ENCODE results near the gene GUCA2A.

Gene GUCA2A

DNA sequence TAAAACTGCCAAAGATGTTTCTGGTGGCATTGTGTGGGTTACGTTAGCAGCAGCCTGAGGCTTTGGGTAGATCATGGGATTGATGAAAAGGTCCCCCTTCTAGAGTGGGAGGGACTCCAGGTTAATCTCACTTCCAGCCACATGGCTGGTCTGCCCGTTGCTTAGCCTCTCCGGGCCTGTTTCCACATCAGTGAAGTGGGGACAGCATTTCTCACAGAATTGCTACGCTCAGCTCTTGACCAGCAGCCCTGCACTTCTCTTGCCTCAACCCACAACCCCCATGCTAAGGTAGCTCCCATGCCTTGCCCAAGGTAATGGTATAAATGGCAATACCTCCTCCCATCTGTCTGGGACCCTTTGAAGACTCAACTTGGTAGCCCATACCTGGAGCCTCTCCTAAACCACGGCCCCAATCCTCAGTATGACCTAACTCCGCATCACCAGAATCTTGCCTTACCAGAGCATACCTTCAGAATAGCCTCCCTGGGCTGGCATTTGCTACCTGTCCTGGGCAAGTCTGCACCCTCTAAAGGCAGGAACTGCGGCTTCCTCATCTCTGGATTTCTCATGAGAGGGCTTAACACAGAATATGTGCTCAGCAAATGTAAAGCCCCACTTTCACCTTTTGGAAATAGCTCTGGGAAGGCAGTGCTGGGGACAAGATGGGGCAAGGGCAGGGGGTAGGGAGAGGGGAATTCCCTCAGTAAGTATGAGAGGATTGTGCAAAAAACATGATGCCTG lies 10.9 kb upstream of the GUCA2A start:
- H3K4me3 ChIP-seq (ENCODE audit: low read length): no peak overlapping the region
- no peak overlapping the region for H3K9ac ChIP-seq (ENCODE audit: low read depth, low read length)
- H3K4me1 ChIP-seq (ENCODE audit: insufficient read depth, low read length): 0 out of 2 replicates have a peak, but pooled peaks cover 2% of the 10 kb centered on the region
- no peak overlapping the region for H3K27ac ChIP-seq (ENCODE audit: low read length)
- no peaks in the 10 kb centered on the region for H3K9me3 ChIP-seq (ENCODE audit: insufficient read depth, low read depth, low read length)
- H3K27me3 ChIP-seq (ENCODE audit: insufficient read depth, low read length): no peaks in the 10 kb centered on the region
- H3K36me3 ChIP-seq (ENCODE audit: insufficient read depth, low read depth, low read length): peaks cover 20% of the 10 kb centered on the region

GRCh38 chr1:42173961-42174735 lies 9.6 kb upstream of the GUCA2A start:
- Histone ChIP-seq H3K36me3 (ENCODE audit: insufficient read depth, low read depth, low read length) (peaks cover 7% of the 10 kb centered on the region; the same call in 1 of the 2 replicates), H3K4me3 (ENCODE audit: low read length) (no peak overlapping the region), H3K4me1 (ENCODE audit: insufficient read depth, low read length) (0 out of 2 replicates have a peak, but pooled peaks cover 2% of the 10 kb centered on the region), H3K9me3 (ENCODE audit: insufficient read depth, low read depth, low read length) (no peaks in the 10 kb centered on the region), H3K9ac (ENCODE audit: low read depth, low read length) (no peak overlapping the region), H3K27me3 (ENCODE audit: insufficient read depth, low read length) (no peaks in the 10 kb centered on the region), H3K27ac (ENCODE audit: low read length) (no peak overlapping the region)

DNA sequence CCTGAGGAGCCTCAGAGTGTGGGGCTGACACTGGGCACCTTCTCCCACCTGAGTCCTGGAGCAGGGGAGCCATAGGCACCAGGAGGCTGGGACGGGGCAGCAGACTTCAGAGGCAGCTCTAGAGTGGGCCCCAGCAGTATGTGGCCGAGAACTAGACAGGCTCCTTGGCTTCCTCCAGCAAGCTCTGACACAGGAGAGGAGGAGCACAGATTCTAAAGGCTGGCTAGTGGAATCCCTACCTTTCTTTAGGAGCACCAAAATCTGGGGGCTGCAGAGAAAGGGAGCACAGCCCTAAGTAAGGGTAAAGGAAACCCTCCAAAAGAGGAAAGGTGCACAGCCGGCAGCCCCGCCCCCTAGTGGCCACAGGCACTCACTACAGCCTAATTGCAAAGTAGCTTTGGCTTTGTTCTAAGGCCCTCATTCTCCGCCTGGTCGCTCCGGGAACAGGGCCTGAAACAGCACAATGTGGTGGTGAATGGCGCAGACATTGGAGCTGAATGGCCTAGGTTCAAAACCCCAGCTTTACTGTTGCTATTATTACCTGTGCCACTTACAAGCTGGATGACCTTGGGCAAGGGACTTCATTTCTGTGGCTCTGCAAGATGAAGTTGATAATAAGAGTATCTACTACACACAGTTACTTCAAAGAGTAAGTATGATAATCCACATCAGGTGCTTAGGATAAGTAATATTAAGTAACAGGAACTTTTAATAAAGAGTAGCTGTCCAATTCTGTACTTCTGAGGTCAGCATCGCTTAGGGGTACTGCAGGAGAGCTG lies 8.8 kb upstream of the GUCA2A start:
- H3K4me1 ChIP-seq (ENCODE audit: insufficient read depth, low read length): 0 out of 2 replicates have a peak, but pooled peaks cover 2% of the 10 kb centered on the region
- H3K4me3 ChIP-seq (ENCODE audit: low read length): no peak overlapping the region
- H3K9ac ChIP-seq (ENCODE audit: low read depth, low read length): no peak overlapping the region
- H3K9me3 ChIP-seq (ENCODE audit: insufficient read depth, low read depth, low read length): no peaks in the 10 kb centered on the region
- 0 out of 2 replicates have a peak, but pooled peaks cover 6% of the 10 kb centered on the region for H3K36me3 ChIP-seq (ENCODE audit: insufficient read depth, low read depth, low read length)
- no peak overlapping the region for H3K27ac ChIP-seq (ENCODE audit: low read length)
- no peaks in the 10 kb centered on the region for H3K27me3 ChIP-seq (ENCODE audit: insufficient read depth, low read length)

GRCh38 chr1:42172381-42173133 lies 8.0 kb upstream of the GUCA2A start:
- no peak overlapping the region for H3K9ac ChIP-seq (ENCODE audit: low read depth, low read length)
- H3K27ac ChIP-seq (ENCODE audit: low read length): no peak overlapping the region

GRCh38 chr1:42171679-42172266 lies 7.2 kb upstream of the GUCA2A start:
- Histone ChIP-seq H3K27ac (ENCODE audit: low read length) (no peak overlapping the region), H3K9me3 (ENCODE audit: insufficient read depth, low read depth, low read length) (no peaks in the 10 kb centered on the region), H3K4me3 (ENCODE audit: low read length) (no peak overlapping the region), H3K36me3 (ENCODE audit: insufficient read depth, low read depth, low read length) (0 out of 2 replicates have a peak, but pooled peaks cover 6% of the 10 kb centered on the region), H3K27me3 (ENCODE audit: insufficient read depth, low read length) (no peaks in the 10 kb centered on the region), H3K9ac (ENCODE audit: low read depth, low read length) (no peak overlapping the region), H3K4me1 (ENCODE audit: insufficient read depth, low read length) (0 out of 2 replicates have a peak, but pooled peaks cover 2% of the 10 kb centered on the region)

More at GRCh38 chr1:42172381-42173133, 8.0 kb upstream of the GUCA2A start:
- Histone ChIP-seq H3K36me3 (ENCODE audit: insufficient read depth, low read depth, low read length) (0 out of 2 replicates have a peak, but pooled peaks cover 6% of the 10 kb centered on the region), H3K4me1 (ENCODE audit: insufficient read depth, low read length) (0 out of 2 replicates have a peak, but pooled peaks cover 2% of the 10 kb centered on the region), H3K9me3 (ENCODE audit: insufficient read depth, low read depth, low read length) (no peaks in the 10 kb centered on the region), H3K4me3 (ENCODE audit: low read length) (no peak overlapping the region), H3K27me3 (ENCODE audit: insufficient read depth, low read length) (no peaks in the 10 kb centered on the region)

- Histone ChIP-seq H3K36me3 (ENCODE audit: insufficient read depth, low read depth, low read length) (0 out of 2 replicates have a peak, but pooled peaks cover 6% of the 10 kb centered on the region), H3K4me1 (ENCODE audit: insufficient read depth, low read length) (0 out of 2 replicates have a peak, but pooled peaks cover 2% of the 10 kb centered on the region), H3K27ac (ENCODE audit: low read length) (no peak overlapping the region)
Observed at GRCh38 chr1:42170779-42171621, 6.5 kb upstream of the GUCA2A start.

DNA sequence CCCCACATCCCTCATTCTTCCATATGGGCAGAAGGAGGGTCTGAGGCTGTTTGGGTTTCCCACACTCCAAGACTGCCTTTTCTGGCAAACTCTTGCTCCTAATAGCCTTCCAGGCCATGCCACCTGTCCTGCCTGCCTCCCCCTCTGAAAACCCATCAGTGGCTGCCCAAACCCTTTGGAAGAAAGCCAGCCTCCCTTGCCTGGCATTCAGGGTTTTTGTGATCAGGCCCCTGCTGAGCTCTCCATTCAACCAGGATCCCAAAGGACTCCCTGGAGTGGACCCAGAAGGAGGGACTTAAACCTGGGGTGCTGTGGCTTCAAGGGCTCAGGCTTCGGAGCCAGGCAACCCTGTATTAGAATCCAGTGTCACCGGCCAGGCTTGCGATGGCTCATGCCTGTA lies 4.2 kb upstream of the GUCA2A start:
- Histone ChIP-seq H3K36me3 (ENCODE audit: insufficient read depth, low read depth, low read length) (no peaks in the 10 kb centered on the region), H3K9me3 (ENCODE audit: insufficient read depth, low read depth, low read length) (no peaks in the 10 kb centered on the region), H3K27me3 (ENCODE audit: insufficient read depth, low read length) (no peaks in the 10 kb centered on the region), H3K4me1 (ENCODE audit: insufficient read depth, low read length) (0 out of 2 replicates have a peak, but pooled peaks cover 2% of the 10 kb centered on the region), H3K9ac (ENCODE audit: low read depth, low read length) (no peak overlapping the region), H3K27ac (ENCODE audit: low read length) (no peak overlapping the region), H3K4me3 (ENCODE audit: low read length) (no peak overlapping the region)

More at GRCh38 chr1:42170779-42171621, 6.5 kb upstream of the GUCA2A start:
- H3K9me3 ChIP-seq (ENCODE audit: insufficient read depth, low read depth, low read length): no peaks in the 10 kb centered on the region
- H3K27me3 ChIP-seq (ENCODE audit: insufficient read depth, low read length): no peaks in the 10 kb centered on the region
- H3K4me3 ChIP-seq (ENCODE audit: low read length): no peak overlapping the region
- H3K9ac ChIP-seq (ENCODE audit: low read depth, low read length): no peak overlapping the region

DNA sequence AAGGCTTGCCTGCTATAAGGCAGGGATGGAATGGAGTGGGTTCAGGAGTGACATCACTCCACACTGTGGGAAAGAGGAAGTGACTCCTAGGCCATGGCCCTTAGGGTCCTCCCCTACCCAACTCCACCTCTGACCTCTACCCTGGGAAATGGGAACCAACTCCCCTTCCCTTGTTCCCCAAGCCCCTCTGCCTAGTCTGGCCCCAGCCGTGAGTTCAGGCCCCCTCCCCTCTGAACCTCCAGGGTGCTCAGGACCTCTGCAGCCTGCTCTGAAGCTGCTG lies 3.8 kb upstream of the GUCA2A start:
- H3K27me3 ChIP-seq (ENCODE audit: insufficient read depth, low read length): no peaks in the 10 kb centered on the region
- no peaks in the 10 kb centered on the region for H3K9me3 ChIP-seq (ENCODE audit: insufficient read depth, low read depth, low read length)
- H3K9ac ChIP-seq (ENCODE audit: low read depth, low read length): no peak overlapping the region
- H3K36me3 ChIP-seq (ENCODE audit: insufficient read depth, low read depth, low read length): no peaks in the 10 kb centered on the region
- no peaks in the 10 kb centered on the region for H3K4me1 ChIP-seq (ENCODE audit: insufficient read depth, low read length)
- no peak overlapping the region for H3K4me3 ChIP-seq (ENCODE audit: low read length)
- no peak overlapping the region for H3K27ac ChIP-seq (ENCODE audit: low read length)

DNA sequence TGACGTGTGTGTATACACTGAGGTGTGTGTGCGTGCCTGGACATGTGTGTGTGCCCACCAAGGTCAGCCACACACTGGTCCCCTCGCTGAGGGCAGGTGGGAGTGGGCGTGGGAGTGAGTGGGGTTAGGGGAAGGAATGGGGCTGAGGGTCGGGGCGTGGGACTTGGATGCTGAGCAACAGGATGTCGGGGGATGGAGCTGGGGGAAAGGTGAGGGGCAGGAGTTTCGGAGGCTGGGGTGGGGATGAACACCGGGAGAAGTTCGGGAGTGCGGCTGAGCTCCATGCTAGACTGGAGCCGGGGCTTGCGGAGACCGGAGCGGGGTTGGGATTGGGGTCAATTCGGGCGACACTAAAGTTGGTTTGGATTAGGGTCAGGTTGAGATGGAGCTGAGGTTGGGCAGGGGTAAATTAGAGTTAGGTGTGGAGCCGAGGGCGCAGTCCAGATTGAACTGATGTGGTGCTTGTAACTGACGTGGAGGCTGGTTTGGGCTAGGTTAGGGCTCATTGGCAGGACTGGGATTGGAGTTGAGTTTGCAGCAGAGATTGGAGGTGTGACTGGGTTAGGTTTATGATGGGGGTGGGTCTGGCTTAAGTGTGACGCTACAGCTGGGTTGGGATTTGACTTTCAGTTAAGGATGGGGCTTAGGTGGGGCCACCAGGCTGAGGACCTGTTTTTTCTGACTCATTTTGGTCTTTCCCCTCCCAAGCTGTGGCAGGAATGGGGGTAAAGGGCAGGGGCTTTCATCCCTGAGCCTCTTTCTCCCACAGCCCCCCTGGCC lies 3.3 kb upstream of the GUCA2A start:
- Histone ChIP-seq H3K36me3 (ENCODE audit: insufficient read depth, low read depth, low read length) (no peaks in the 10 kb centered on the region), H3K9ac (ENCODE audit: low read depth, low read length) (no peak overlapping the region), H3K4me1 (ENCODE audit: insufficient read depth, low read length) (no peaks in the 10 kb centered on the region)

More for the DNA sequence above, 3.3 kb upstream of the GUCA2A start:
- no peak overlapping the region for H3K4me3 ChIP-seq (ENCODE audit: low read length)
- H3K9me3 ChIP-seq (ENCODE audit: insufficient read depth, low read depth, low read length): no peaks in the 10 kb centered on the region
- no peaks in the 10 kb centered on the region for H3K27me3 ChIP-seq (ENCODE audit: insufficient read depth, low read length)
- no peak overlapping the region for H3K27ac ChIP-seq (ENCODE audit: low read length)
